Right ventricle myocardium inferior (tissue), 1 donor: Measurements from ENCODE around the gene MPRIP. TPM values are rescaled to one million over a fixed set of nuclear protein-coding genes. Genes with fewer than 3 reads are reported as not detected.

ENCODE experiments used
- ATAC-seq: fragments of 200-7000 bp; cut with Tn5 transposase; one replicate; pipeline ENCODE4 v1.9.1; 2020; ENCODE audit warnings: mild to moderate bottlenecking, moderate library complexity
- DNase-seq: peaks from one replicate; pipeline ENCODE4 v3.0.0; 2021; ENCODE audit errors: missing footprints
- intact Hi-C: fragments of 100-400 bp; cut with DNase I; formaldehyde crosslinking; loops from one replicate; pipeline ENCODE4 v1.11.0; 2022
- total RNA-seq: library from RNA; stranded (reverse); fragmentation: NEBNext Ultra II Directional; extraction: Animal tissue kit (Norgen Biotek cat#: 25700); gene quantifications from one replicate; pipeline ENCODE4 v1.2.1, GENCODE V29; 2021
- donor health status: DM: no; HTN: yes; CAD: no; lungs with severe emphysema.

MPRIP gene
- total RNA-seq, 1 donor from 2014 or later: 312 TPM

GRCh38 chr17:17042851-17043460 lies 699 bp downstream of the MPRIP start:
- no peak for DNase-seq
- intact Hi-C loops: loop anchor here (2.0 to 5.0 kb wide), 2 partner anchors 32 to 79 kb away; no protein-coding TSS in a partner anchor
- no peak for ATAC-seq

- no peak for DNase-seq
- no peak for ATAC-seq
- intact Hi-C loops: loop anchor here (2.0 to 5.0 kb wide), 2 partner anchors 31 to 79 kb away; no protein-coding TSS in a partner anchor
Measured at GRCh38 chr17:17043461-17044271, 1.4 kb downstream of the MPRIP start.

GRCh38 chr17:17044846-17045561 lies 2.7 kb downstream of the MPRIP start:
- DNase-seq: no peak
- peak; percentile 33 for ATAC-seq
- intact Hi-C loops: loop anchor here (5.0 kb wide), 2 partner anchors 62 to 77 kb away; no protein-coding TSS in a partner anchor

- DNase-seq (no peak), ATAC-seq (no peak)
- intact Hi-C loops: loop anchor here (5.0 kb wide), 1 partner anchor 59 kb away; no protein-coding TSS in a partner anchor
Measured at GRCh38 chr17:17048106-17048505, 5.8 kb downstream of the MPRIP start.

- DNase-seq (no peak), ATAC-seq (no peak)
- intact Hi-C loops: no loop called here
Measured at GRCh38 chr17:17050346-17051345, 8.4 kb downstream of the MPRIP start.

GRCh38 chr17:17051380-17051779 lies 9.1 kb downstream of the MPRIP start:
- intact Hi-C loops: no loop called here
- no peak for DNase-seq
- no peak for ATAC-seq

GRCh38 chr17:17051791-17052461 lies 9.7 kb downstream of the MPRIP start:
- intact Hi-C loops: no loop called here
- ATAC-seq (peak; percentile 60), DNase-seq (no peak)

- DNase-seq (no peak), ATAC-seq (no peak)
- intact Hi-C loops: no loop called here
Measured at GRCh38 chr17:17052462-17053221, 10.4 kb downstream of the MPRIP start.

GRCh38 chr17:17053446-17054379 lies 11.5 kb downstream of the MPRIP start:
- no peak for DNase-seq
- no peak for ATAC-seq
- intact Hi-C loops: no loop called here

- DNase-seq: no peak
- intact Hi-C loops: no loop called here
- no peak for ATAC-seq
Measured at GRCh38 chr17:17054636-17055035, 12.4 kb downstream of the MPRIP start.

- ATAC-seq: peak; percentile 43
- DNase-seq: no peak
- intact Hi-C loops: no loop called here
Measured at GRCh38 chr17:17055286-17056155, 13.3 kb downstream of the MPRIP start.

GRCh38 chr17:17056156-17056539 lies 13.9 kb downstream of the MPRIP start:
- intact Hi-C loops: no loop called here
- ATAC-seq (no peak), DNase-seq (no peak)

- ATAC-seq (no peak), DNase-seq (no peak)
- intact Hi-C loops: no loop called here
Measured at GRCh38 chr17:17057057-17057551, 14.8 kb downstream of the MPRIP start.

- no peak for DNase-seq
- intact Hi-C loops: no loop called here
- no peak for ATAC-seq
Measured at GRCh38 chr17:17058304-17058703, 16.0 kb downstream of the MPRIP start.

- no peak for DNase-seq
- ATAC-seq: no peak
- intact Hi-C loops: no loop called here
Measured at GRCh38 chr17:17059301-17059890, 17.1 kb downstream of the MPRIP start.
